Measurements from ENCODE around the gene SLC7A1.

The SLC7A1 gene

GRCh38 chr13:29508130-29508875 lies 87.2 kb downstream of the SLC7A1 start:
- no peak overlapping the region for H2BK5ac ChIP-seq (ENCODE audit: low read length)
- H4K8ac ChIP-seq (ENCODE audit: low read depth, low read length) = no peak overlapping the region
- no peak overlapping the region for H4K91ac ChIP-seq (ENCODE audit: low read depth, low read length, poor library complexity)
- H3K9ac ChIP-seq (ENCODE audit: low read depth, low read length, poor library complexity) = no peak overlapping the region
- H3K14ac ChIP-seq (ENCODE audit: low read length) = no peak overlapping the region
- H2AFZ ChIP-seq (ENCODE audit: low read length) = no peak overlapping the region
- no peaks in the 10 kb centered on the region for H3K27me3 ChIP-seq (ENCODE audit: control insufficient read depth in 3 of 3, insufficient read depth in 3 of 3, low read depth in 1 of 3, low read length in 3 of 3)
- H3K4me3 ChIP-seq (ENCODE audit: low read length in 2 of 2) = no peak overlapping the region
- no peak overlapping the region for H3K27ac ChIP-seq (replicated peaks; ENCODE audit: low read length)
- no peak overlapping the region for H2BK120ac ChIP-seq (ENCODE audit: low read depth, low read length)
- no peak overlapping the region for H2BK15ac ChIP-seq (ENCODE audit: low read length)
- no peak overlapping the region for H2BK12ac ChIP-seq (ENCODE audit: low read length)
- WGBS, 2 donors (ENCODE audit: extremely low coverage in 2 of 2, insufficient read length in 2 of 2, insufficient replicate concordance in 1 of 2) = no CpG with 5 or more reads among the region's 16 CpGs
- no peaks in the 10 kb centered on the region for H3K4me1 ChIP-seq (ENCODE audit: control insufficient read depth in 2 of 2, insufficient read depth in 1 of 2, low read depth in 1 of 2, low read length in 2 of 2)
- H2AK5ac ChIP-seq (ENCODE audit: low read depth, low read length) = no peak overlapping the region
- peaks cover 10 to 27% of the 10 kb centered on the region in 2 donors for H3K36me3 ChIP-seq (replicated peaks in 1 of 2; ENCODE audit: control insufficient read depth in 2 of 2, insufficient read depth in 2 of 2, low read length in 2 of 2)
- no peak overlapping the region for H3K23ac ChIP-seq (ENCODE audit: low read depth, low read length, poor library complexity)
- no peak overlapping the region for H3K4ac ChIP-seq (ENCODE audit: low read length)
- no peak overlapping the region for H3K18ac ChIP-seq (ENCODE audit: low read length)
- no peaks in the 10 kb centered on the region for H3K9me3 ChIP-seq (replicated peaks in 1 of 2; ENCODE audit: control insufficient read depth in 2 of 2, insufficient read depth in 1 of 2, low read depth in 1 of 2, low read length in 2 of 2)
- H3K4me2 ChIP-seq (ENCODE audit: insufficient read depth, low read length, poor library complexity, severe bottlenecking) = no peak overlapping the region
- no peaks in the 10 kb centered on the region for H3K79me1 ChIP-seq (ENCODE audit: low read depth, low read length)
- peak; percentile 82 for DNase-seq (ENCODE audit: low spot score)

- H3K4me2 ChIP-seq (ENCODE audit: insufficient read depth, low read length, poor library complexity, severe bottlenecking) = no peak overlapping the region
Measured at GRCh38 chr13:29507356-29507755, 88.1 kb downstream of the SLC7A1 start.

GRCh38 chr13:29505950-29506349 lies 89.5 kb downstream of the SLC7A1 start:
- H3K27me3 ChIP-seq (ENCODE audit: control insufficient read depth in 3 of 3, insufficient read depth in 3 of 3, low read depth in 1 of 3, low read length in 3 of 3) = no peaks in the 10 kb centered on the region
- no peak overlapping the region for H3K18ac ChIP-seq (ENCODE audit: low read length)
- H3K9me3 ChIP-seq (replicated peaks in 1 of 2; ENCODE audit: control insufficient read depth in 2 of 2, insufficient read depth in 1 of 2, low read depth in 1 of 2, low read length in 2 of 2) = no peaks in the 10 kb centered on the region
- no peak overlapping the region for H2BK12ac ChIP-seq (ENCODE audit: low read length)
- H3K4me1 ChIP-seq (ENCODE audit: control insufficient read depth in 2 of 2, insufficient read depth in 1 of 2, low read depth in 1 of 2, low read length in 2 of 2) = peaks cover 0 to 1% of the 10 kb centered on the region in 2 donors
- H2BK5ac ChIP-seq (ENCODE audit: low read length) = no peak overlapping the region
- H2AK5ac ChIP-seq (ENCODE audit: low read depth, low read length) = no peak overlapping the region
- H3K4me2 ChIP-seq (ENCODE audit: insufficient read depth, low read length, poor library complexity, severe bottlenecking) = no peak overlapping the region
- peaks cover 2 to 6% of the 10 kb centered on the region in 2 donors for H3K36me3 ChIP-seq (replicated peaks in 1 of 2; ENCODE audit: control insufficient read depth in 2 of 2, insufficient read depth in 2 of 2, low read length in 2 of 2)
- no peak overlapping the region for H3K27ac ChIP-seq (replicated peaks; ENCODE audit: low read length)
- no peak overlapping the region for H4K91ac ChIP-seq (ENCODE audit: low read depth, low read length, poor library complexity)
- no peak overlapping the region for H2AFZ ChIP-seq (ENCODE audit: low read length)
- no peaks in the 10 kb centered on the region for H3K79me1 ChIP-seq (ENCODE audit: low read depth, low read length)
- H2BK15ac ChIP-seq (ENCODE audit: low read length) = no peak overlapping the region
- H3K14ac ChIP-seq (ENCODE audit: low read length) = no peak overlapping the region
- no CpG with 5 or more reads among the region's 10 CpGs for WGBS, 2 donors (ENCODE audit: extremely low coverage in 2 of 2, insufficient read length in 2 of 2, insufficient replicate concordance in 1 of 2)
- H3K4me3 ChIP-seq (ENCODE audit: low read length in 2 of 2) = no peak overlapping the region
- no peak for DNase-seq (ENCODE audit: low spot score)
- no peak overlapping the region for H3K9ac ChIP-seq (ENCODE audit: low read depth, low read length, poor library complexity)
- no peak overlapping the region for H4K8ac ChIP-seq (ENCODE audit: low read depth, low read length)
- H3K4ac ChIP-seq (ENCODE audit: low read length) = no peak overlapping the region
- H3K23ac ChIP-seq (ENCODE audit: low read depth, low read length, poor library complexity) = no peak overlapping the region
- no peak overlapping the region for H2BK120ac ChIP-seq (ENCODE audit: low read depth, low read length)

More at GRCh38 chr13:29507356-29507755, 88.1 kb downstream of the SLC7A1 start:
- Histone ChIP-seq H3K9ac (ENCODE audit: low read depth, low read length, poor library complexity) (no peak overlapping the region), H2BK12ac (ENCODE audit: low read length) (no peak overlapping the region), H3K4me3 (ENCODE audit: low read length in 2 of 2) (no peak overlapping the region), H2BK120ac (ENCODE audit: low read depth, low read length) (no peak overlapping the region), H3K18ac (ENCODE audit: low read length) (no peak overlapping the region), H3K79me1 (ENCODE audit: low read depth, low read length) (no peaks in the 10 kb centered on the region), H3K9me3 (replicated peaks in 1 of 2; ENCODE audit: control insufficient read depth in 2 of 2, insufficient read depth in 1 of 2, low read depth in 1 of 2, low read length in 2 of 2) (no peaks in the 10 kb centered on the region), H2BK15ac (ENCODE audit: low read length) (no peak overlapping the region), H3K27ac (replicated peaks; ENCODE audit: low read length) (no peak overlapping the region), H2BK5ac (ENCODE audit: low read length) (no peak overlapping the region), H3K23ac (ENCODE audit: low read depth, low read length, poor library complexity) (no peak overlapping the region), H3K4ac (ENCODE audit: low read length) (no peak overlapping the region), H3K4me1 (ENCODE audit: control insufficient read depth in 2 of 2, insufficient read depth in 1 of 2, low read depth in 1 of 2, low read length in 2 of 2) (peaks cover 0 to 1% of the 10 kb centered on the region in 2 donors), H2AFZ (ENCODE audit: low read length) (no peak overlapping the region), H4K91ac (ENCODE audit: low read depth, low read length, poor library complexity) (no peak overlapping the region), H4K8ac (ENCODE audit: low read depth, low read length) (no peak overlapping the region), H3K27me3 (ENCODE audit: control insufficient read depth in 3 of 3, insufficient read depth in 3 of 3, low read depth in 1 of 3, low read length in 3 of 3) (no peaks in the 10 kb centered on the region), H3K36me3 (replicated peaks in 1 of 2; ENCODE audit: control insufficient read depth in 2 of 2, insufficient read depth in 2 of 2, low read length in 2 of 2) (peaks cover 5 to 18% of the 10 kb centered on the region in 2 donors), H2AK5ac (ENCODE audit: low read depth, low read length) (no peak overlapping the region), H3K14ac (ENCODE audit: low read length) (no peak overlapping the region)
- DNase-seq (ENCODE audit: low spot score) = no peak
- no CpG with 5 or more reads among the region's 14 CpGs for WGBS, 2 donors (ENCODE audit: extremely low coverage in 2 of 2, insufficient read length in 2 of 2, insufficient replicate concordance in 1 of 2)

GRCh38 chr13:29505511-29505910 lies 90.0 kb downstream of the SLC7A1 start:
- H3K18ac ChIP-seq (ENCODE audit: low read length) = peak overlapping the region; percentile 54
- H3K14ac ChIP-seq (ENCODE audit: low read length) = no peak overlapping the region

More at GRCh38 chr13:29505511-29505910, 90.0 kb downstream of the SLC7A1 start:
- Histone ChIP-seq H3K36me3 (replicated peaks in 1 of 2; ENCODE audit: control insufficient read depth in 2 of 2, insufficient read depth in 2 of 2, low read length in 2 of 2) (peaks cover 0 to 1% of the 10 kb centered on the region in 2 donors), H3K4ac (ENCODE audit: low read length) (no peak overlapping the region), H4K8ac (ENCODE audit: low read depth, low read length) (no peak overlapping the region), H3K79me1 (ENCODE audit: low read depth, low read length) (no peaks in the 10 kb centered on the region), H4K91ac (ENCODE audit: low read depth, low read length, poor library complexity) (no peak overlapping the region), H2BK15ac (ENCODE audit: low read length) (no peak overlapping the region), H3K9ac (ENCODE audit: low read depth, low read length, poor library complexity) (no peak overlapping the region), H3K4me1 (ENCODE audit: control insufficient read depth in 2 of 2, insufficient read depth in 1 of 2, low read depth in 1 of 2, low read length in 2 of 2) (peaks cover 0 to 1% of the 10 kb centered on the region in 2 donors), H3K23ac (ENCODE audit: low read depth, low read length, poor library complexity) (no peak overlapping the region), H3K9me3 (replicated peaks in 1 of 2; ENCODE audit: control insufficient read depth in 2 of 2, insufficient read depth in 1 of 2, low read depth in 1 of 2, low read length in 2 of 2) (no peaks in the 10 kb centered on the region), H3K27me3 (ENCODE audit: control insufficient read depth in 3 of 3, insufficient read depth in 3 of 3, low read depth in 1 of 3, low read length in 3 of 3) (no peaks in the 10 kb centered on the region), H3K27ac (replicated peaks; ENCODE audit: low read length) (no peak overlapping the region), H2BK12ac (ENCODE audit: low read length) (no peak overlapping the region), H2BK120ac (ENCODE audit: low read depth, low read length) (no peak overlapping the region), H2BK5ac (ENCODE audit: low read length) (no peak overlapping the region), H2AK5ac (ENCODE audit: low read depth, low read length) (no peak overlapping the region), H3K4me2 (ENCODE audit: insufficient read depth, low read length, poor library complexity, severe bottlenecking) (no peak overlapping the region), H3K4me3 (ENCODE audit: low read length in 2 of 2) (no peak overlapping the region), H2AFZ (ENCODE audit: low read length) (no peak overlapping the region)
- DNase-seq (ENCODE audit: low spot score) = no peak
- WGBS, 2 donors (ENCODE audit: extremely low coverage in 2 of 2, insufficient read length in 2 of 2, insufficient replicate concordance in 1 of 2) = no CpG with 5 or more reads among the region's 17 CpGs
